ENCODE results near the gene KLHL17. TPM values are rescaled to one million over a fixed set of nuclear protein-coding genes. Genes with fewer than 3 reads are reported as not detected.
A peak's percentile ranks its signal among the peaks of the same experiment; 100 is the strongest.
"Not testable (repeated sequence)": the region's sequence is repeated elsewhere in the genome, so short reads cannot be mapped to it uniquely, and the experiment has no call there.

The KLHL17 gene
- polyA plus RNA-seq, 1 donor (not counting 4 experiments of a cell fraction or from before 2014, with no cell fraction given): 6.5 TPM

- peaks cover 21% of the 10 kb centered on the region for H3K27me3 ChIP-seq (ENCODE audit: control insufficient read depth, extremely low read depth, insufficient read depth, low read length)
- DNase-seq (ENCODE audit: low read depth, low spot score) (no peak), FAIRE-seq (no peak)
- no peak overlapping the region for H3K27ac ChIP-seq (ENCODE audit: control insufficient read depth, insufficient read depth, low read length)
- H3K4me2 ChIP-seq (ENCODE audit: control insufficient read depth, extremely low read depth, insufficient read depth, low read depth, low read length): no peak overlapping the region
- no peaks in the 10 kb centered on the region for H3K9me3 ChIP-seq (ENCODE audit: control insufficient read depth, low read depth, low read length)
- dilution Hi-C loops (cut with MboI; ENCODE audit: extremely low pct_ligation_motif_present, low sequenced_read_pairs): no loop called here
- H3K4me3 ChIP-seq (ENCODE audit: control insufficient read depth in 2 of 3, extremely low read depth in 1 of 3, insufficient read depth in 2 of 3, low read depth in 1 of 3, low read length in 3 of 3): no peak overlapping the region
- TF ChIP-seq EZH2 (IDR thresholded peaks at IDR 0.05; ENCODE audit: low read length) (no peak), CTCF (optimal IDR thresholded peaks at IDR 0.05 in 1 of 3, IDR thresholded peaks at IDR 0.05 in 1 of 3, conservative IDR thresholded peaks at IDR 0.05 in 1 of 3; ENCODE audit: extremely low read depth in 1 of 3, insufficient read depth in 2 of 3, low read length in 3 of 3) (no peak)
- H3K36me3 ChIP-seq (ENCODE audit: control insufficient read depth in 2 of 2, extremely low read depth in 1 of 2, insufficient read depth in 2 of 2, low read length in 2 of 2): no peaks in the 10 kb centered on the region
- no peaks in the 10 kb centered on the region for H3K9me1 ChIP-seq (ENCODE audit: control insufficient read depth, extremely low read depth, insufficient read depth, low read length)
- peaks cover 25% of the 10 kb centered on the region for H3K4me1 ChIP-seq (ENCODE audit: control insufficient read depth, extremely low read depth, insufficient read depth, low read length)
- H2AFZ ChIP-seq (ENCODE audit: control insufficient read depth, low read length): no peak overlapping the region
- H4K20me1 ChIP-seq (ENCODE audit: control insufficient read depth, extremely low read depth, insufficient read depth, low read length): no peaks in the 10 kb centered on the region
- H3K9ac ChIP-seq (ENCODE audit: control insufficient read depth, extremely low read depth, insufficient read depth, low read length): no peak overlapping the region
- no peaks in the 10 kb centered on the region for H3K79me2 ChIP-seq (ENCODE audit: control insufficient read depth, insufficient read depth, low read length)
These were observed 45.5 kb downstream of the KLHL17 start for GRCh38 chr1:1005774-1006304.

- Histone ChIP-seq H3K4me3 (ENCODE audit: control insufficient read depth in 2 of 3, extremely low read depth in 1 of 3, insufficient read depth in 2 of 3, low read depth in 1 of 3, low read length in 3 of 3) (no peak overlapping the region), H2AFZ (ENCODE audit: control insufficient read depth, low read length) (no peak overlapping the region), H4K20me1 (ENCODE audit: control insufficient read depth, extremely low read depth, insufficient read depth, low read length) (no peaks in the 10 kb centered on the region), H3K9ac (ENCODE audit: control insufficient read depth, extremely low read depth, insufficient read depth, low read length) (no peak overlapping the region), H3K9me3 (ENCODE audit: control insufficient read depth, low read depth, low read length) (no peaks in the 10 kb centered on the region), H3K4me2 (ENCODE audit: control insufficient read depth, extremely low read depth, insufficient read depth, low read depth, low read length) (peak overlapping the region; percentile 7), H3K79me2 (ENCODE audit: control insufficient read depth, insufficient read depth, low read length) (no peaks in the 10 kb centered on the region), H3K4me1 (ENCODE audit: control insufficient read depth, extremely low read depth, insufficient read depth, low read length) (peaks cover 20% of the 10 kb centered on the region), H3K36me3 (ENCODE audit: control insufficient read depth in 2 of 2, extremely low read depth in 1 of 2, insufficient read depth in 2 of 2, low read length in 2 of 2) (no peaks in the 10 kb centered on the region), H3K27ac (ENCODE audit: control insufficient read depth, insufficient read depth, low read length) (no peak overlapping the region), H3K9me1 (ENCODE audit: control insufficient read depth, extremely low read depth, insufficient read depth, low read length) (no peaks in the 10 kb centered on the region), H3K27me3 (ENCODE audit: control insufficient read depth, extremely low read depth, insufficient read depth, low read length) (peaks cover 21% of the 10 kb centered on the region)
- no peak for TF ChIP-seq EZH2 (IDR thresholded peaks at IDR 0.05; ENCODE audit: low read length)
- no peak for TF ChIP-seq CTCF (optimal IDR thresholded peaks at IDR 0.05 in 1 of 3, IDR thresholded peaks at IDR 0.05 in 1 of 3, conservative IDR thresholded peaks at IDR 0.05 in 1 of 3; ENCODE audit: extremely low read depth in 1 of 3, insufficient read depth in 2 of 3, low read length in 3 of 3)
- no peak for DNase-seq (ENCODE audit: low read depth, low spot score)
- dilution Hi-C loops (cut with MboI; ENCODE audit: extremely low pct_ligation_motif_present, low sequenced_read_pairs): no loop called here
- no peak for FAIRE-seq
These were observed 46.1 kb downstream of the KLHL17 start for GRCh38 chr1:1006305-1007159.

GRCh38 chr1:1010131-1010530, 49.7 kb downstream of the KLHL17 start:
- peaks cover 22% of the 10 kb centered on the region for H3K4me1 ChIP-seq (ENCODE audit: control insufficient read depth, extremely low read depth, insufficient read depth, low read length)
- H3K36me3 ChIP-seq (ENCODE audit: control insufficient read depth in 2 of 2, extremely low read depth in 1 of 2, insufficient read depth in 2 of 2, low read length in 2 of 2); H3K9me3 ChIP-seq (ENCODE audit: control insufficient read depth, low read depth, low read length); H2AFZ ChIP-seq (ENCODE audit: control insufficient read depth, low read length); dilution Hi-C loops (cut with MboI; ENCODE audit: extremely low pct_ligation_motif_present, low sequenced_read_pairs); H3K27ac ChIP-seq (ENCODE audit: control insufficient read depth, insufficient read depth, low read length); H4K20me1 ChIP-seq (ENCODE audit: control insufficient read depth, extremely low read depth, insufficient read depth, low read length); FAIRE-seq; H3K4me3 ChIP-seq (ENCODE audit: control insufficient read depth in 2 of 3, extremely low read depth in 1 of 3, insufficient read depth in 2 of 3, low read depth in 1 of 3, low read length in 3 of 3); H3K9me1 ChIP-seq (ENCODE audit: control insufficient read depth, extremely low read depth, insufficient read depth, low read length); H3K4me2 ChIP-seq (ENCODE audit: control insufficient read depth, extremely low read depth, insufficient read depth, low read depth, low read length); H3K79me2 ChIP-seq (ENCODE audit: control insufficient read depth, insufficient read depth, low read length); H3K9ac ChIP-seq (ENCODE audit: control insufficient read depth, extremely low read depth, insufficient read depth, low read length); DNase-seq (ENCODE audit: low read depth, low spot score): not testable (repeated sequence)
- H3K27me3 ChIP-seq (ENCODE audit: control insufficient read depth, extremely low read depth, insufficient read depth, low read length): peaks cover 18% of the 10 kb centered on the region
